Lower leg skin (tissue), 3 donors: ENCODE measurements around the gene CEP170.
"Not testable (repeated sequence)": the region's sequence is repeated elsewhere in the genome, so short reads cannot be mapped to it uniquely, and the experiment has no call there.

ENCODE experiments used
- POLR2A ChIP-seq, 2 donors: fragments of 450-650 bp; IDR thresholded peaks; one replicate each; pipeline ENCODE4 v1.6.1; 2016 to 2017; ENCODE audit warnings: antibody characterized with exemption in 2 of 2, mild to moderate bottlenecking in 1 of 2, moderate library complexity in 1 of 2
- TF ChIP-seq, protein P1 (sequence below), 3 donors: fragments of 450-650 bp; IDR thresholded peaks; one replicate each; pipeline ENCODE4 v1.5.1; 2016; ENCODE audit warnings: antibody characterized with exemption in 3 of 3, mild to moderate bottlenecking in 3 of 3, moderate library complexity in 2 of 3

DNA sequence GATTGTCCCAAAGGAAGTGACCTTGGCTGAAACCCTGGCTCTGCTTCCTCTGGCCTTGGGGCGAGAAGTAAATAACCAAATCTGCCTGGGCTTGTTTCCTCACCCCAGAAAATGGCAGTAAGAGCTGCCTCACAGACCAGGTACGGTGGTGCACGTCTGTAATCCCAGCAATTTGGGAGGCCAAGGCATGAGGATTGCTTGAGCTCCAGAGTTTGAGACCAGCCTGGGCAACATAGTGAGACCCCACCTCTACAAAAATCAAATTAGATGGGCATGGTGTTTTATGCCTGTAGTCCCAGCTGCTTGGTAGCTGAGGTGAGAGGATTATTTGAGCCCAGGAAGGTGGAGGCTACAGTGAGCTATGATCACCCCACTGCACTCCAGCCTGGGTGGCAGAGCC is 140.3 kb downstream of the CEP170 start:
- TF ChIP-seq, protein P1, sequence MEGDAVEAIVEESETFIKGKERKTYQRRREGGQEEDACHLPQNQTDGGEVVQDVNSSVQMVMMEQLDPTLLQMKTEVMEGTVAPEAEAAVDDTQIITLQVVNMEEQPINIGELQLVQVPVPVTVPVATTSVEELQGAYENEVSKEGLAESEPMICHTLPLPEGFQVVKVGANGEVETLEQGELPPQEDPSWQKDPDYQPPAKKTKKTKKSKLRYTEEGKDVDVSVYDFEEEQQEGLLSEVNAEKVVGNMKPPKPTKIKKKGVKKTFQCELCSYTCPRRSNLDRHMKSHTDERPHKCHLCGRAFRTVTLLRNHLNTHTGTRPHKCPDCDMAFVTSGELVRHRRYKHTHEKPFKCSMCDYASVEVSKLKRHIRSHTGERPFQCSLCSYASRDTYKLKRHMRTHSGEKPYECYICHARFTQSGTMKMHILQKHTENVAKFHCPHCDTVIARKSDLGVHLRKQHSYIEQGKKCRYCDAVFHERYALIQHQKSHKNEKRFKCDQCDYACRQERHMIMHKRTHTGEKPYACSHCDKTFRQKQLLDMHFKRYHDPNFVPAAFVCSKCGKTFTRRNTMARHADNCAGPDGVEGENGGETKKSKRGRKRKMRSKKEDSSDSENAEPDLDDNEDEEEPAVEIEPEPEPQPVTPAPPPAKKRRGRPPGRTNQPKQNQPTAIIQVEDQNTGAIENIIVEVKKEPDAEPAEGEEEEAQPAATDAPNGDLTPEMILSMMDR (IDR thresholded peaks at IDR 0.05), result not testable (repeated sequence)
- not testable (repeated sequence) for TF ChIP-seq POLR2A (IDR thresholded peaks at IDR 0.05)
